Measurements from ENCODE around the gene SNRPD3.
"Not testable (repeated sequence)": the region's sequence is repeated elsewhere in the genome, so short reads cannot be mapped to it uniquely, and the experiment has no call there.

Gene SNRPD3

GRCh38 chr22:24555165-24556039 lies at the start of gene SNRPD3:
SNRPD3 (plus strand) TSS chr22:24555999; CDS start chr22:24557675, 1,676 bp downstream.
- peak; percentile 93 to 96 for DNase-seq

DNA sequence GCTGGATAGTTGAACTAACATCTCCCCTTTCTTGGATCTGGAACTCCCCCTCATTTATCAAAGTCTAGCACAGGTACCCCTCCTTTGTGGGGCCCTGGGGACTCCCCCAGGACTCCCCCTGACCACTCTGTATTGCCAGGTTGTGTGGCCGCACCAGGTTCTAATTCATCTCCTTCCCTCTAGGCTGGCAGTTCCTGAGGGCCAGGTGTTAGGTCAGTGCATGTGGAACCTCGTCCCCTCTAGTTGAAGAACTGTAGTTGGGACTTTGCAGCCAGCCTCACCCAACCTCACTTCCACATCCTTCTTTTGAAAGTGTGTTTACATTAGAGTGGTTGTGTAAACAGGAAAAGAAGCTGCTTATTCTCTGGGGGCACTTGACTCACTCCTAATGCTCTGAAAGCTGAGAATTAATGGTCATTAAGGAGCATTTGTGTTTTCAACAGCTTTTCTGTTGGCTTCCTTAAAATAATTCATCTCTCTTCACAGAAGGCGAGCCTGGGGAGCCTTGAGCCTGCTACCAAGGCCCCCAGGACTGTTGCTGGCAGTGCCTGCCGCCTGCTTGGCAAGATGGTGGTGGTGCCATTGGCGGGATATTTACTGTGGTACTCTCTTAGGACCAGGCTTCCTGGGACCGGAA lies 48.9 kb upstream of the SNRPD3 start:
- DNase-seq, result no peak

- DNase-seq, result no peak
Measured at GRCh38 chr22:24507716-24508115, 48.1 kb upstream of the SNRPD3 start.

DNA sequence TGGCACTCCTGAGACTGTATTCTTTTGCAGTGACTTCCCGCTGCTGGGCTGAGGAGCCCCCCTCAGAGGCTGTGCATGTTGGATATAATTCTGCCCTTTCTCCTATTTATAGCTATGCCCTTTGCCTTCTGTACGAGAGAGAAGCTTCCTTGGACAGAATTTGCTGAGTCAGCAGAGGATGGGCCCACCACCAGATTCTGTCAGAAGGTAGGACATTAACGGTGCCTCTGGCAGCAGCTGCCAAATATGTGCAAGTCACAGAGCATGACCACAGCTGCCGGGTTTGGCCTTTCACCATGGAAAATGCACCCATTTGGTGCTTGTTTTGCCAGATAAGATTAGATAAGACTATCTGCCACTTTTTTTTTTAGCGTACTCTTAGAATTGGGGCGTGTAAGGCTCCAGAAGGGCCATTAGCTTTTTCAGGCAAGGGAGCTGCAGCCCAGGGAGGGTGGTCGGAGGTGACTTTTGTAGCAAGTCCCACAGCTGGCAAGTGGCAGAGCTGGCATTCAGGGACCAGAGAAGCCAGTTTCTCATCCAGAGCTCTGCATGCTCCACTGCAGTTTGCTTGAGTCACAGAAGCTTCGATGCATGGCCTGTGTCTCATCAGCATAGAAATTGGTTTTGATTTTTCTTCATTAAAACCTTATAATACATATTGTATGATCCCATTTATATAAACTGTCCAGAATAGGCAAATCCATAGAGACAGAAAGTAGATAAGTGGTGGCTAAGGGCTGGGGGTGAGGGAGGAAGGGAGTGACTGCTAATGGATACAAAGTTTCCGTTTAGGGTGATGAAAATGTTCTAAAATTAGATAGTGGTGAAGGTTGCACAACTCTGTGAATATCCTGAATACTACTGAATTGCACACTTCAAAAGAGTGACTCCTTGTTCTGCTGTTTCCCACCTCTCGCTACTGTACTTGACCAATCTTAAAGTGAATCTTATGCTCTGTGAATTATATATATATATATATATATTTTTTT lies 44.9 kb upstream of the SNRPD3 start:
- peak; percentile 95 to 96 for DNase-seq

DNA sequence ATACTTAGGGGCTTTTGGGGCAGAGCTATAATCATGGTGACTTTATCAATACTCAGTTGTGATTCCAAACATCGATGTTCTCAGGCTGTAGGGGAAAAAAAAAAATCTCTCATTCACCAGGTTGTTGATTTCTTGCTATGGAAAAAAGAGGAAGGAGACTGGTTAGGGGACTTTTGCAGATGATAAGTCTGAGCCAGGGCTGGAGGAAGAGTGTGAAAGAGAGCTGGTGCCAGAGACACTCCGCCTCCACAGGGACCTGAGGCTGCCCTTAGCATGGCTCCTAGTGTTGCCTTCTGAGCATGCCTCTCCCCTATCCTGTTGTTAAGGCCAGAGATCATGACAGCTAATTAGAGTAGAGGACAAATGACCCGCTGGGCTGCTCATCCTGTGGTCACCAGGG lies 43.8 kb upstream of the SNRPD3 start:
- peak; percentile 65 to 70 for DNase-seq

GRCh38 chr22:24513378-24514240 lies 42.2 kb upstream of the SNRPD3 start:
- no peak for DNase-seq

GRCh38 chr22:24514241-24515026 lies 41.4 kb upstream of the SNRPD3 start:
- no peak for DNase-seq

DNA sequence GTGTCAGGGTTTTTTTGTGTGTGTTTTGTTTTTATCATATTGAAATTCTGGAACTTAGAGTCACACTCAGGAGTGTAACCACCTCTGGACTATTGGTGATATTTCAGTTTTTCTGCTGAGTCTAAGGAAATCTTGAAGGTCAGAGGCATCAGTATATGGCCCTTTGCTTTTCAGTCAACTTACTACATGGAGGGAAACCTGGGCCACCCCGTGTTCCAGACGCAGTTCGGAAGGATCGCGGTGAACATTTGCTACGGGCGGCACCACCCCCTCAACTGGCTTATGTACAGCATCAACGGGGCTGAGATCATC lies 40.8 kb upstream of the SNRPD3 start:
- no peak for DNase-seq

DNA sequence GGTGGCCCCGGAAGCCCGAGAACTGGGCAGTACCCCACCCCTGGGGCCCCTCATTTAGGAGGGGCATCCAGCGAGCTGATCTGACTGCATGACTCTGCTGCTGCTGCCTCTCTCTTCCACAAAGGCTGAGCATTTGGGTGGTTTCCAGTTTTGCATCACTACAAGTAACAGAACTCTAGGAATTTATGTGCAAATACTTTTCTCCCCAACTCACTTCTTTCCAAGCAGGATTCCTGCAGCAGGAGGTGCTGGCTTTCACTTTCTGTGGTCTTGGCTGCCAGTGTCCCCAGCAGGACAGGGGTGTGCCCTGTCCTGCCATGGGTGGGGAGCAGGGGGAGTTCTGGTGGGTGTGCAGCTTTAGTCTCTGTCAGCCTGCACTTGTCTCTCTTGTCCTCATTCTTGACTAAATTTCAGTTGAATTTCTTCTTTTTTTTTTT lies 39.5 kb upstream of the SNRPD3 start:
- DNase-seq, result no peak

DNA sequence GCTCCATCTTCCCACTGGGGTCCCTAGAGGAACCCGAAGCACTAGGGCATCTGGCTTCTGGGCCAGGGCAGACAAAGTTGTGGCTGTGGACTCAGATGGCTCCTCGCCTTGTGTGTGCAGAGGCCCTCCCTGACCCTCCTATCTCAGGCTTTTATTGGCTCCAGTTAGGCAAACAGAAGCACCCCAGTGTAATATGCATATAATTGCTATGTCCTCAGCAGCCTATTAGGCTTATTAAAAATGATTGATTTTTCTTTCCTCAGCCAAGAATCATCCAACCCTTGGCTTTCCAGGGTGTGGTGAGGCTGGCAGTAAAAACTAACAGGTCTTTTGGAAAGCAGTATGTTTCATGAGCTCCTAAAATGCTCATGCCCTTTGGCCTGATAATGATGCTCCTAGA lies 38.4 kb upstream of the SNRPD3 start:
- DNase-seq, result no peak

GRCh38 chr22:24518228-24518627 lies 37.6 kb upstream of the SNRPD3 start:
- DNase-seq, result no peak

DNA sequence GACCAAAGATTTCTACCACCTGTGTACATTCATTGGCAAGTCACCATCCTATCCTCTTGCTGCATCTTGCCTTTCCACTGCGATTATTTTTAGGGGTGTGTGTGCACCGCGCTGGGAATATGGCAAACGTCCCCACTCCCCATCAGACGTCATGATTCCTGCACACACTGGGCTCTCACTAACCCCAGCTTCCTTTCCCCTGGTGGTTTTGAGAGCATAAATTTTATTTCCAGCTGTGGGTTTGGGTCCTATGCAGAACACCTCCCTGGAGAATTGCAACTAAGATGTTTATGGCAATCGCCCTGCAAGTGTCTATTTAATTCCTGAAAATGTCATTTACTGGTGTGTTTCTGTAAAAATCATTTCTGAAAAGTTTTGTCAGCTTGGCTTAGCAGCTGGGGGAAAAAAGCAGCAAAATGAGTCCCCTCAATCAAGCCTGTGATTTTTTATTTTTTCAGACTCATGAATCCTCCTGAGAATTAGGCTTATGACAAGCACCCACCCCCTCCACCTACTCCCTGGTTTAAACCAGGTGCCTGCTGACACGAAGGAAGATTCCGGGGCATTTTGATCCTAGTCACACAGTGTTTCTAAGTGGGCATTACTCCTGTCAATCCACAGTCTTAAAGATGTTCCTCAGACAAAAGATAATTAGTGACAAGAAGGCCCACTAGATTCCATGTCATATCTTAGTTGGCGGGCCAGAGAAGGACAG lies 36.9 kb upstream of the SNRPD3 start:
- DNase-seq, result no peak

- DNase-seq, result no peak
Measured at GRCh38 chr22:24519496-24519895, 36.3 kb upstream of the SNRPD3 start.

DNA sequence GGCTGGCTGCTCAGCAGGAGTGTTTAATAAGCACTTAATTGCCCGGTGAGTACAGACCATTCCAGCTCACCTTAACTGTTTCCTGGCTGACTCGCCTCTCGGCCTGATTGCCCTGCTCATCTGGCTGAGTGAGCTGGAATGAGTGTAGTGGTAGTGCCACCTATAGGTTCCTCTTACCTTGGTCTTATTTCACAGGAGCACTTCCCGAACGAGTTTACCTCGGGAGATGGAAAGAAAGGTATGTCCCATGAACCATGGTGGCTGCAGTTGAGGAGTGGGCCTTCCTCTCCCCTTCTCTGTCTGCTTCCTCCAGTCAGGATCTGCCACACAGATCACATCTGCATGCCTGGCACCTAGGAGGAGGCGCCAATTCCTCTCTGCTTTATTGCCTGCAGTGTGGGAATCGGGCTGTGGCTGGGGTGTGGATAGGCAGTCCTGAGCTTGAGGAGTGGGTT lies 34.0 kb upstream of the SNRPD3 start:
- DNase-seq, result peak; percentile 59 to 63

- no peak for DNase-seq
Measured at GRCh38 chr22:24523873-24524272, 31.9 kb upstream of the SNRPD3 start.

DNA sequence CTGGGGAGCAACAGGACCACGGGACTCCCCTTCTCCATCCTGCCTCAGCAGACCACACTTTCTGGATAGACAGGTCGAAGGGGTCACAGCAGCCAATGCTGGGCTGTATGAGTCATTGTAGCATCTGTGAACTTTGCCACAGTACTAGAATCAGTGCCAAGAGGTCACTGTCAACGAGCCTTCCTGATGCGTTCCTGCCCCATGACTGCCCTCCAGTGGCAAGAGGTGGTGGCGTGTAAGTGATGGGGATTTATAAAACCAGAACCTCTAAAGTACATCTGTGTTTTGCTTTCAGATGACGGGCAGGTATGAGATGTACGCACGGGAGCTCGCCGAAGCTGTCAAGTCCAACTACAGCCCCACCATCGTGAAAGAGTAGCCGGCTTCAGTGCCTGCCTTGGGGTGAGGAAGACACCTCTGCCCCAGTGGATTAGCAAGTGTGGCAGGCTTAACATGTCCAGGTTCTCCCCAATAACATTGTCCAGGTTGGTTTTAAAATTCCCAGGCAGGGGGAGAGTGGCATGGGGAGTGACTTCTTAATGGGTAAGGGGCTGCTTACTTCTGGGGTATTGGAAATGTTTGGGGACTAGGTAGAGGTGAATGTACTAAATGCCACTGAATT lies 30.3 kb upstream of the SNRPD3 start:
- DNase-seq, result peak; percentile 80 to 83

- no peak for DNase-seq
Measured at GRCh38 chr22:24526191-24526590, 29.6 kb upstream of the SNRPD3 start.

DNA sequence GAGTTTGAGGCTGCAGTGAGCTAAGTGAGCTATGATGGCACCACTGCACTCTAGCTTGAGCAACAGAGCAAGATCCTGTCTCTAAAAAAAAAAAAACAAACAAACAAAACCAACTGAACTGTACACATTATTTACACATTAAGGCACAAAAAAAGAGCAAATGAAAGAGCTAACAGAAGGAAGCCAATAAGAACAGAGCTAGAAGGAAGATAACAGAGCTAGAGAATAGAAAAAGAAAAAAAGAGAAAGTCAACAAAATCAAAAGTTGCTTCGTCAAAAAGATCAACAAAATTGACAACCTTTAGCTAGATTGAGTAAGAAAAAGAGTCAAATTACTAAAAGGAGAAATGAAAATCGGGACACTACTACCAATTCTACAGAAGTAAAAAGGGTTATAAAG lies 25.9 kb upstream of the SNRPD3 start:
- no peak for DNase-seq

DNA sequence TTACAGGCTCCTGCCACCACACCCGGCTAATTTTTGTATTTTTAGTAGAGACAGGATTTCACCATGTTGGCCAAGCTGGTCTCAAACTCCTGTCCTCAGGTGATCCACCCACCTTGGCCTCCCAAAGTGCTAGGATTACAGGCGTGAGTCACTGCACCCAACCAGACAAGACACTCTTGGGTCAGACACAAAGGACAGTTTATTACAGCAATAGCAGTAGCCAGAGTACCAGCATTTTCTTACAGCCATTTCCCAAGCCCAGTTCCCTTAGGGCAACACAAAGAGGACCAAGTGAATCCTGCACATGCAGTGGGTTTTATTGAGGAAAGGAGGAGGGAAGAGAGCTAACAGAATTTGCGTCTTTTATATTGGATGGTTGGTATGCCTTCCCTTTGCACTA lies 24.8 kb upstream of the SNRPD3 start:
- DNase-seq, result not testable (repeated sequence)

GRCh38 chr22:24532075-24532474 lies 23.7 kb upstream of the SNRPD3 start:
- DNase-seq, result no peak
